ENCODE results near the gene IFNA5. TPM values are rescaled to one million over a fixed set of nuclear protein-coding genes. Genes with fewer than 3 reads are reported as not detected.
A peak's percentile ranks its signal among the peaks of the same experiment; 100 is the strongest.

The IFNA5 gene
- not detected in 2 replicates for total RNA-seq (2013; cell fraction: nucleolus; rRNA removed)
- total RNA-seq (2014; rRNA removed) (not detected in 2 replicates), total RNA-seq (2014; rRNA removed; fragmentation: Illumina TruSeq; extraction: Trizol) (not detected in 2 replicates), total RNA-seq (2021) (not detected in 2 replicates), polyA plus RNA-seq (2011; rRNA removed) (not detected in 2 replicates), polyA plus RNA-seq (2014; fragmentation: Illumina TruSeq; extraction: Trizol) (not detected in 2 replicates), polyA plus RNA-seq (2014; fragmentation: Nextera tagmentation; extraction: Ambion mirVana) (not detected), polyA plus RNA-seq (2014; rRNA removed) (not detected in 2 replicates), polyA plus RNA-seq (2016; fragmentation: Nextera tagmentation; extraction: Ambion mirVana) (not detected), polyA minus RNA-seq (2011; rRNA and poly(A)+ RNA removed) (not detected in 2 replicates), Bru-seq, nascent RNA (not detected), BruChase-seq, experiment 1, labeled RNA remaining after a 6-hour chase (percentile 24 among the genes with signal in this experiment), BruChase-seq, experiment 2, labeled RNA remaining after a 2-hour chase (percentile 48 among the genes with signal in this experiment)
- not detected for polyA plus RNA-seq (2011; ENCODE audit: low read depth)
- polyA plus RNA-seq (2011; cell fraction: cytosol; rRNA removed), result not detected in 2 replicates
- polyA plus RNA-seq (2011; cell fraction: nucleus; rRNA removed), result not detected in 2 replicates
- polyA plus RNA-seq (2012), result not detected in 2 replicates
- polyA minus RNA-seq (2011; cell fraction: cytosol; rRNA and poly(A)+ RNA removed), result not detected in 2 replicates
- not detected in 2 replicates for polyA minus RNA-seq (2011; cell fraction: nucleus; rRNA and poly(A)+ RNA removed)
- long read RNA-seq, experiment 1, result 0 reads
- long read RNA-seq, experiment 2, result 0 reads

DNA sequence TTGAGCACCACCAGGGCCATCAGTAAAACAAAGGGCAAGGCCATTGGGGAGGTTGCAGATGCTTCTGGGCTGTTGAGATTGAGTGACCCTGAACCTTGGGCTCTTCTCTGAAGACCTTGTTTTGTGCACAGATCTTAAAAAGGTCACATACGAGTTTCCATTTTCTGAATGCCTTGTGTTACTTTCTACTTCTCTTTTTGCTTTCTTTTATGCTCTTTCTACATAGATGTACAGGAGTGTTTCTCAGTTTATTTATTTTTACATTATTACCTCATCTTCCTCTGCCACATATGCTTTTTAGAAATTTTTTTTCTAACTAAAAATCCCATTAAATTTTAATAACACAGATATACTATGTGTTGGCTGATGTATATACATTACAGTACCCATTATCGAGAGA is at the start of gene IFNA5:
TSS of gene IFNA5 (minus strand) at position 101 of the 400 bp plus-strand sequence. CDS start at position 44, 57 bp downstream.
- CTCF ChIA-PET, result interaction anchor here (1.0 to 1.3 kb wide), 2 partner anchors 53 to 110 kb away, joined by 3 read pairs; no protein-coding TSS in a partner anchor
- Histone ChIP-seq H3K9me3 (replicated peaks; ENCODE audit: control insufficient read depth, insufficient read depth, low read length) (no peaks in the 10 kb centered on the region), H3K4me2 (ENCODE audit: control insufficient read depth, insufficient read depth) (no peak within 1 kb of the TSS), H3K36me3 (ENCODE audit: control insufficient read depth in 2 of 2, insufficient read depth in 2 of 2, low read length in 1 of 2) (no peaks in the 10 kb centered on the region), H3K79me2 (ENCODE audit: control insufficient read depth, insufficient read depth, low read length) (no peaks in the 10 kb centered on the region), H3K4me3 (no peak within 1 kb of the TSS), H3K9ac (ENCODE audit: control insufficient read depth, insufficient read depth, low read length) (no peak within 1 kb of the TSS), H4K20me1 (ENCODE audit: control insufficient read depth, insufficient read depth) (no peaks in the 10 kb centered on the region), H3K27me3 (replicated peaks in 1 of 2; ENCODE audit: control insufficient read depth in 2 of 2, insufficient read depth in 2 of 2, low read length in 1 of 2) (no peaks in the 10 kb centered on the region; a peak in 2 of 4 replicates), H3K27ac (ENCODE audit: control insufficient read depth, insufficient read depth) (no peak within 1 kb of the TSS), H3K4me1 (ENCODE audit: control insufficient read depth, insufficient read depth, low read length) (no peaks in the 10 kb centered on the region), H2AFZ (ENCODE audit: control insufficient read depth, low read depth, low read length) (no peak within 1 kb of the TSS)
- ATAC-seq, result no peak
- SMC1A ChIA-PET (ENCODE audit: uncharacterized antibody, unreplicated experiment), result interaction anchor here (0.5 kb wide), 1 partner anchor 166 kb away, joined by 4 read pairs; no protein-coding TSS in a partner anchor
- POLR2A ChIA-PET, result no interaction called here
- 51% methylated on average over 2 of the region's 2 CpGs for WGBS (ENCODE audit: insufficient coverage, insufficient replicate concordance, low lambda C conversion rate, missing lambda C conversion rate)
- BruUV-seq (replicated peaks), result no TSS peak
- in situ Hi-C loops (cut with MboI), result no loop called here
- intact Hi-C loops (cut with micrococcal nuclease; ENCODE audit: unreplicated experiment), result no loop called here
- no peak for FAIRE-seq
- DNase-seq (ENCODE audit: low read depth, low spot score), result no peak
- RAD21 ChIA-PET (ENCODE audit: unreplicated experiment), result no interaction called here
- TF ChIP-seq, protein P1, sequence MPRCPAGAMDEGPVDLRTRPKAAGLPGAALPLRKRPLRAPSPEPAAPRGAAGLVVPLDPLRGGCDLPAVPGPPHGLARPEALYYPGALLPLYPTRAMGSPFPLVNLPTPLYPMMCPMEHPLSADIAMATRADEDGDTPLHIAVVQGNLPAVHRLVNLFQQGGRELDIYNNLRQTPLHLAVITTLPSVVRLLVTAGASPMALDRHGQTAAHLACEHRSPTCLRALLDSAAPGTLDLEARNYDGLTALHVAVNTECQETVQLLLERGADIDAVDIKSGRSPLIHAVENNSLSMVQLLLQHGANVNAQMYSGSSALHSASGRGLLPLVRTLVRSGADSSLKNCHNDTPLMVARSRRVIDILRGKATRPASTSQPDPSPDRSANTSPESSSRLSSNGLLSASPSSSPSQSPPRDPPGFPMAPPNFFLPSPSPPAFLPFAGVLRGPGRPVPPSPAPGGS (IDR thresholded peaks at IDR 0.05; ENCODE audit: borderline replicate concordance, insufficient read depth, low read depth, low read length, poor library complexity, severe bottlenecking), result no peak
- TF ChIP-seq, protein P2, sequence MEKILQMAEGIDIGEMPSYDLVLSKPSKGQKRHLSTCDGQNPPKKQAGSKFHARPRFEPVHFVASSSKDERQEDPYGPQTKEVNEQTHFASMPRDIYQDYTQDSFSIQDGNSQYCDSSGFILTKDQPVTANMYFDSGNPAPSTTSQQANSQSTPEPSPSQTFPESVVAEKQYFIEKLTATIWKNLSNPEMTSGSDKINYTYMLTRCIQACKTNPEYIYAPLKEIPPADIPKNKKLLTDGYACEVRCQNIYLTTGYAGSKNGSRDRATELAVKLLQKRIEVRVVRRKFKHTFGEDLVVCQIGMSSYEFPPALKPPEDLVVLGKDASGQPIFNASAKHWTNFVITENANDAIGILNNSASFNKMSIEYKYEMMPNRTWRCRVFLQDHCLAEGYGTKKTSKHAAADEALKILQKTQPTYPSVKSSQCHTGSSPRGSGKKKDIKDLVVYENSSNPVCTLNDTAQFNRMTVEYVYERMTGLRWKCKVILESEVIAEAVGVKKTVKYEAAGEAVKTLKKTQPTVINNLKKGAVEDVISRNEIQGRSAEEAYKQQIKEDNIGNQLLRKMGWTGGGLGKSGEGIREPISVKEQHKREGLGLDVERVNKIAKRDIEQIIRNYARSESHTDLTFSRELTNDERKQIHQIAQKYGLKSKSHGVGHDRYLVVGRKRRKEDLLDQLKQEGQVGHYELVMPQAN (conservative IDR thresholded peaks at IDR 0.05), result no peak
- no peak for TF ChIP-seq SP1 (IDR thresholded peaks at IDR 0.05; ENCODE audit: low read depth, low read length)
- TF ChIP-seq, protein P3, sequence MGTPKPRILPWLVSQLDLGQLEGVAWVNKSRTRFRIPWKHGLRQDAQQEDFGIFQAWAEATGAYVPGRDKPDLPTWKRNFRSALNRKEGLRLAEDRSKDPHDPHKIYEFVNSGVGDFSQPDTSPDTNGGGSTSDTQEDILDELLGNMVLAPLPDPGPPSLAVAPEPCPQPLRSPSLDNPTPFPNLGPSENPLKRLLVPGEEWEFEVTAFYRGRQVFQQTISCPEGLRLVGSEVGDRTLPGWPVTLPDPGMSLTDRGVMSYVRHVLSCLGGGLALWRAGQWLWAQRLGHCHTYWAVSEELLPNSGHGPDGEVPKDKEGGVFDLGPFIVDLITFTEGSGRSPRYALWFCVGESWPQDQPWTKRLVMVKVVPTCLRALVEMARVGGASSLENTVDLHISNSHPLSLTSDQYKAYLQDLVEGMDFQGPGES (IDR thresholded peaks at IDR 0.05), result no peak
- TF ChIP-seq, protein P4, sequence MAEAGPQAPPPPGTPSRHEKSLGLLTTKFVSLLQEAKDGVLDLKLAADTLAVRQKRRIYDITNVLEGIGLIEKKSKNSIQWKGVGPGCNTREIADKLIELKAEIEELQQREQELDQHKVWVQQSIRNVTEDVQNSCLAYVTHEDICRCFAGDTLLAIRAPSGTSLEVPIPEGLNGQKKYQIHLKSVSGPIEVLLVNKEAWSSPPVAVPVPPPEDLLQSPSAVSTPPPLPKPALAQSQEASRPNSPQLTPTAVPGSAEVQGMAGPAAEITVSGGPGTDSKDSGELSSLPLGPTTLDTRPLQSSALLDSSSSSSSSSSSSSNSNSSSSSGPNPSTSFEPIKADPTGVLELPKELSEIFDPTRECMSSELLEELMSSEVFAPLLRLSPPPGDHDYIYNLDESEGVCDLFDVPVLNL (IDR thresholded peaks at IDR 0.05; ENCODE audit: low read depth, low read length), result no peak
- TF ChIP-seq EGR1 (IDR thresholded peaks at IDR 0.05; ENCODE audit: borderline replicate concordance in 1 of 2, low read depth in 2 of 2, low read length in 2 of 2), result no peak
- TF ChIP-seq, protein P5, sequence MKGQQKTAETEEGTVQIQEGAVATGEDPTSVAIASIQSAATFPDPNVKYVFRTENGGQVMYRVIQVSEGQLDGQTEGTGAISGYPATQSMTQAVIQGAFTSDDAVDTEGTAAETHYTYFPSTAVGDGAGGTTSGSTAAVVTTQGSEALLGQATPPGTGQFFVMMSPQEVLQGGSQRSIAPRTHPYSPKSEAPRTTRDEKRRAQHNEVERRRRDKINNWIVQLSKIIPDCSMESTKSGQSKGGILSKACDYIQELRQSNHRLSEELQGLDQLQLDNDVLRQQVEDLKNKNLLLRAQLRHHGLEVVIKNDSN (IDR thresholded peaks at IDR 0.05; ENCODE audit: borderline replicate concordance, extremely low read length, insufficient read depth, low read depth, low read length), result no peak

Measured in GM12878 (cell line).